K562 (cell line): ENCODE measurements around the gene INTS13. TPM values are rescaled to one million over a fixed set of nuclear protein-coding genes. Genes with fewer than 3 reads are reported as not detected.

ENCODE experiments used
- CC2D1A ChIP-seq: fragments of 450-650 bp; IDR thresholded peaks from 2 replicates; pipeline ENCODE4 v1.6.1; 2017; ENCODE audit warnings: mild to moderate bottlenecking
- CTCF ChIP-seq, 3 experiments: IDR thresholded peaks in 2 of 3; conservative IDR thresholded peaks in 1 of 3; 2 replicates each; pipeline ENCODE4 v1.5.1; 2011 to 2012; ENCODE audit warnings: low read length in 3 of 3, mild to moderate bottlenecking in 3 of 3, control low read depth in 2 of 3, improper control_type of control experiment in 1 of 3, inconsistent platforms in 1 of 3, low read depth in 1 of 3, mixed read lengths in 1 of 3, moderate library complexity in 1 of 3; ENCODE audit not compliant: insufficient read depth in 2 of 3
- HOMEZ ChIP-seq: fragments of 250-450 bp; sonication (Bioruptor Pico); IDR thresholded peaks from 2 replicates; pipeline ENCODE4 v1.4.0; 2020; ENCODE audit warnings: mild to moderate bottlenecking, moderate library complexity
- MGA ChIP-seq: fragments of 450-650 bp; IDR thresholded peaks from 2 replicates; pipeline ENCODE4 v1.6.1; 2016; ENCODE audit warnings: mild to moderate bottlenecking, moderate library complexity
- POLR2A ChIP-seq: fragments of 450-650 bp; conservative IDR thresholded peaks from 2 replicates; pipeline ENCODE4 v1.6.1; 2016
- ZKSCAN8 ChIP-seq: fragments of 200-800 bp; sonication (Bioruptor generic); IDR thresholded peaks from 2 replicates; pipeline ENCODE4 v1.6.1; 2016; ENCODE audit warnings: missing genetic modification characterization, missing compliant biosample characterization
- ZNF592 ChIP-seq: fragments of 450-650 bp; IDR thresholded peaks from 2 replicates; pipeline ENCODE4 v1.6.1; 2017; ENCODE audit warnings: antibody characterized with exemption, mild to moderate bottlenecking
- polyA plus RNA-seq, 8 experiments: library from polyadenylated mRNA; depleted of rRNA in 4 of 8; stranded (reverse) in 5 of 8; unstranded in 3 of 8; fragments of >200 nt; fragmentation: Nextera tagmentation in 2 of 8; fragmentation: Illumina TruSeq in 1 of 8; extraction: Ambion mirVana in 2 of 8; extraction: Trizol in 1 of 8; gene quantifications; 2 replicates each; pipeline versions ENCODE4 v1.2.1 to v1.2.3, GENCODE V29; 2011 to 2014; ENCODE audit warnings: inconsistent platforms in 1 of 8, missing spikeins in 1 of 8
- total RNA-seq, 7 experiments: library from RNA; depleted of rRNA in 6 of 7; stranded (reverse); fragments of >200 nt in 6 of 7; fragmentation: Illumina TruSeq in 2 of 7; extraction: Trizol in 2 of 7; gene quantifications; 2 replicates each; pipeline versions ENCODE4 v1.2.1 to v1.2.3, GENCODE V29; 2011 to 2021; ENCODE audit warnings: low replicate concordance in 1 of 7

INTS13 gene
- total and polyA plus RNA-seq, 9 of the 15 experiments (the other 6 are each of a cell fraction or from before 2014, with no cell fraction given) = 48.3 to 91.8 (median 78.1) TPM

- TF ChIP-seq ZNF592 (no peak), MGA (no peak), POLR2A (peak; percentile 95), ZKSCAN8 (CRISPR knock-in tag) (no peak), CC2D1A (no peak), HOMEZ (CRISPR knock-in tag) (no peak), CTCF (IDR thresholded peaks at IDR 0.05 in 2 of 3, conservative IDR thresholded peaks at IDR 0.05 in 1 of 3; ENCODE audit: insufficient read depth in 2 of 3, low read depth in 1 of 3, low read length in 3 of 3) (peak in 1 of 3 experiments; percentile 25; a peak in 2 of 6 replicates)
These were observed at the start of gene INTS13, which contains the start of gene FGFR1OP2 (continued) for GRCh38 chr12:26937863-26938700.
